Measurements from ENCODE around the gene ZNF710.
"Not testable (repeated sequence)": the region's sequence is repeated elsewhere in the genome, so short reads cannot be mapped to it uniquely, and the experiment has no call there.

ZNF710 gene

DNA sequence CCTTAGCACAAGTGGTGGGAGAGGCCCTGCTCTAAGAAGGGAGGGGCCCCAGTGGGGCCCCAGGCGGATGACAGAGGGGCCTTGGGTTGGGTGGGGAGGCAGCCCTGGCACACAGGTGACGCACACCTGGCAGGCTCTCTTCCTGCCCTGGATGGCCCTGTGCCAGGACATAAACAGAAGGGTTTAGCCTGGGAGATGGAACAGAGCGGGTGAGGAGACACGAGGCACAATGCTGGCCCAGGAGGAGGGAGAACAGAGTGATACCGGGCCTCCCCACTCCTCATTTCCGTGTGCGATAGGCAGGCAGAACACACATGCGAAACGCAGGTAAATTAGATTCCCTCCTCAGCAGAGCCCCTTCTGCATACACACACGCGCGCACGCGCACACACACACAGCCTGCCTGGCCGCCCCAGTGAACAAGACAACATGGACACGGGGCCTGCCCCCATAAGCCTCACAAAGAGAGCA lies 61.4 kb downstream of the ZNF710 start:
- DNase-seq, result peak; percentile 16

DNA sequence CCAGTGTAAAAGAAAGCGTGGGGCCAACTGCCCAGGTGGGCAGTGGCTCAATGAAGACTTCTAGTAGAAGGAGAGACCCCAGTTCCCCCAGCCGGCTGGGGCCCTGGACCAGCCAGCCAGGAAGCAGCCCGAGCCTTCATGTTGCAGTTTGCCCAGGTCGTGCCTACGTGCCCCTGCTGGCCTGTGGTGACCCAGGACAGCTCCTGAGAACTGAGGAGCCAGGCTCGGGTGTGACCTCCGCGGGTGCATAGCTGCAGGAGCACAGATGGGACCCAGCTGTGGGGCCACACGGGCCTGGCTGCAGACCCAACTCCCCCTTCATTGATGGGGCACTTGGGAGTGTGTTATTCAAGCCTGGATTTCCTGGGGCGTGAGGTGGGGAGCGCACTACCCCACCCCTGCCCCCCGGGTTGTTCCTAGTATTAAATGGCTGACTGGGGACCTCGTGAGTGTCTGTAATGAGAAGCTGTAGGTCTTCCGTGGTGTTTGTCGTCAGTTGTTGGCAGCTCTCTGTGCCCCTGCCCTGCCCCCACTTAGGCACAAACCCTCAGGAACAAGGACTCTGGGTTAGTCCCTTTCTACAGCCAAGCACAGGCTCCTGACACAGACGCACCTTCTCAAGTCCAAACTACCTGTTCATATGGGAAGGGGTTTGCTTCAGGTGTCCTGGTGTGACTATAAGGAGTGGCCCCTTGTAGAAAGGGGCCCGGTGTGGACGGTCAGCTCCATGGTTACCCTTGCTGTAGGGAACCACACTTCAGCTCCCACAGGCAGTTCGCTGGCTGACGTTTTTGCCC lies 62.0 kb downstream of the ZNF710 start:
- no peak for DNase-seq

DNA sequence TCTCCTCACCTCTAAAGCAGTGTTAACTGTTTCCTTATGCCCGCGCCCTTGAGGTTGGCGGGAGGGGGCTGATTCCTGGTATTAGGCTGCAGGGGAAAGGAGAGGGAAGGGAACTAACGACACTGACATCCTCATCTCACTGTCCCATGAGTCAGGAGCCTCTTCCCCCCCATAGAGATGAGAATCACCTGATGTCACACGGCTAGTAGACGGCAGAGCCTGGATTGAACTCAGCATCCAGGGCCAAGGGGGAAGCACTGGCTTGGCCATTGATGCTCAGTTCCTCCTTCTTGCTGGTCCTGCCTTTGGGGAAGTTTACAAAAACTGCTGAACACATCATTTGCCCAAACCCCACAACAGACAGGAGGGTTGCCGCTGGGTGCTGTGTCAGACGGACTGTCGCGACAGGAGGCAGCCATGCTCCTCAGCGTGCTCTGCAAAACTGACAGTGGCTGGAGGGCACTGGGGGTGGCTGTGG lies 62.7 kb downstream of the ZNF710 start:
- no peak for DNase-seq

DNA sequence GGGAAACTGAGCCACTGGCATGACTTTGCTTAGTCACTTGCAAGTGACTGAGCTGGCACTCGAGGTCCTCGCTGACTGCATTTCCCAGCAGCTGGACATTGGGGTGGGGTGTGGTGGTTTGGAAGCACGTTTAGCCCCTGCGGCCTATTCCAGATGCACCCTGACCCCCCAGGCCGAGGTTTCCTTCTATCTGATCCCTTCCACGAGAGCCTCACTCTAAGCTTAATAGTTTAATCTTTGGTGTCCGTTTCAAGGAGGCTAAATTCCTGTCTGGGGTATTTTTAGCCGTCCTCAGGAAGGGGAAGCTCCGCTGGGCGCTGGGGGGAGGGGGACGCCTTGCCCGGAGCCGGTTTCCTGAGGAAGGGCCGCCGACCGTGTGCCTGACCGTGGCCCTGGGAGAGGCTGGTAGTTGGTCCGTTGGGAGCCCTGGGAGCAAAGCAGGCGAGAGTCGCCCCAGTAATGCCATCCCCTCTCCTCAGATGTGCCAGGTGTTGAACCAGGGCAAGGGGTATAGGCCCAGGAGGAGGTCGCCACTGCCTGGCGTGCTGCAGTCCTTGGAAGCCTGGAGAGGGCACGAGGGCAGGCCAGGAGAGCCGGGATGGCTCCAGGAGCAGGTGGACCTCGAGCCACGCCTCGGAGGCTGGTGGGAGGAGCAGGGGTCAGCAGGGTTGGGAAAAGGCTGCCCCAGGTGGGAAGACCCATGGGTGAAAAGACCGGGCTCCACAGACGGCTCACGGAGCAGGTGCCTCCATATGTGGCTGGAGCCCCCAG lies 64.0 kb downstream of the ZNF710 start:
- no peak for DNase-seq

DNA sequence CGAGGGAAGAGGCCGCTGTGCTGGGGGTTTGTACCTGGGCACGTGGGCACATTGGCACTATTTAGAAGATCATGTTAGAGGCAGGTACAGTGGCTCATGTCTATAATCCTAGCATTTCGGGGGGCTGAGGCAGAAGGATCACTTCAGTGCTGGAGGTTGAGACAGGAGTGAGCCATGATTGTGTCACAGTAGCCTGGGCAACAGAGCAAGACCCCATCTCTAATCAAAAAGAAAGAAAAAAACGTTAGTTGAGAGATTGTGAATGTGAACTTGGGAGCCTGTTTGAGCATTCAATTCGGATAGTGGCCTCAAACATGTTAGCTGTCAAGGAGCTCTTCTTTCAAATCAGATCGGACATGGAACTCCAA lies 64.5 kb downstream of the ZNF710 start:
- DNase-seq, result no peak

DNA sequence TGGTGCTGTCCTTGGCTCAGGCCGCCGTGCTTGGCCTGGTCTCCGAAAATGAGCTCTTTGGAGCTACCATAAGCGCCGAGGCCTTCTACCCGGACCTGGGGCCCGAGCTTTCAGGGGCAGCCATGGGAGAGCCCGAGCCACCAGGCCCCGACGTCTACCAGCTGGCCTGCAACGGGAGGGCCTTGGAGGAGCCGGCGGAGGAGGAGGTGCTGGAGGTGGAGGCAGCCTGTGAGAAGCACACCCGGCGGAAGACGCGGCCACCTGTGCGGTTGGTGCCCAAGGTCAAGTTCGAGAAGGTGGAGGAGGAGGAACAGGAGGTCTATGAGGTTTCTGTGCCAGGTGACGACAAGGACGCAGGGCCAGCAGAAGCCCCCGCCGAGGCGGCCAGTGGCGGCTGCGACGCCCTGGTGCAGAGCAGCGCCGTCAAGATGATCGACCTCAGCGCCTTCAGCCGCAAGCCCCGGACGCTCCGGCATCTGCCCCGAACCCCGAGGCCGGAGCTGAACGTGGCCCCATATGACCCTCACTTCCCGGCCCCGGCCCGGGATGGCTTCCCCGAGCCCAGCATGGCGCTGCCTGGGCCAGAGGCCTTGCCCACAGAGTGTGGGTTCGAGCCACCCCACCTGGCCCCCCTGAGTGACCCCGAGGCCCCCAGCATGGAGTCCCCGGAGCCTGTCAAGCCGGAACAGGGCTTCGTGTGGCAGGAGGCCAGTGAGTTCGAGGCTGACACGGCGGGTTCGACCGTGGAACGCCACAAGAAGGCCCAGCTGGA lies 66.2 kb downstream of the ZNF710 start:
- DNase-seq, result no peak

DNA sequence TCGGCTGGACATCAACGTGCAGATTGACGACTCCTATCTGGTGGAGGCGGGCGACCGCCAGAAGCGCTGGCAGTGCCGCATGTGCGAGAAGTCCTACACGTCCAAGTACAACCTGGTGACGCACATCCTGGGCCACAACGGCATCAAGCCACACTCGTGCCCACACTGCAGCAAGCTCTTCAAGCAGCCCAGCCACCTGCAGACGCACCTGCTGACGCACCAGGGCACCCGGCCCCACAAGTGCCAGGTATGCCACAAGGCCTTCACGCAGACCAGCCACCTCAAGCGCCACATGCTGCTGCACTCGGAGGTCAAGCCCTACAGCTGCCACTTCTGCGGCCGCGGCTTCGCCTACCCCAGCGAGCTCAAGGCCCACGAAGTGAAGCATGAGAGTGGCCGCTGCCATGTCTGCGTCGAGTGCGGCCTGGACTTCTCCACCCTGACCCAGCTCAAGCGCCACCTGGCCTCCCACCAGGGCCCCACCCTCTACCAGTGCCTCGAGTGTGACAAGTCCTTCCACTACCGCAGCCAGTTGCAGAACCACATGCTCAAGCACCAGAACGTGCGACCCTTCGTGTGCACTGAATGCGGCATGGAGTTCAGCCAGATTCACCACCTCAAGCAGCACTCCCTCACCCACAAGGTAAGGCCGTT lies 67.0 kb downstream of the ZNF710 start:
- no peak for DNase-seq

DNA sequence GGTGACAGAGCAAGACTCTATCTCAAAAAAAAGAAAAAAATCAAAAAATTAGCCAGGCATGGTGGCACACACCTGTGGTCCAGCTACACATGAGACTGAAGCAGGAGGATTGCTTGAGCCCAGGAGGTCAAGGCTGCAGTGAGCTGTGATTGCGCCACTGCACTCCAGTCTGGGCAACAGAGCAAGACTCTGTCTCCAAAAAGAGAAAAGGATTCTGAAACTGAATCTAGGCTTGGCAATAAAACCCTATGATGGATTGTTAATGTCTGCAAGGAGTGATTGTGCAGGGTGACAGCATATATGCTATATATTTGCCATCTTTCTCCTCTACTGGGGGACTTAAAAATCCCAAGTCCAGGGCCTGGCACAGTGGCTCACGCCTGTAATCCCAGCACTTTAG lies 69.5 kb downstream of the ZNF710 start:
- DNase-seq, result not testable (repeated sequence)

DNA sequence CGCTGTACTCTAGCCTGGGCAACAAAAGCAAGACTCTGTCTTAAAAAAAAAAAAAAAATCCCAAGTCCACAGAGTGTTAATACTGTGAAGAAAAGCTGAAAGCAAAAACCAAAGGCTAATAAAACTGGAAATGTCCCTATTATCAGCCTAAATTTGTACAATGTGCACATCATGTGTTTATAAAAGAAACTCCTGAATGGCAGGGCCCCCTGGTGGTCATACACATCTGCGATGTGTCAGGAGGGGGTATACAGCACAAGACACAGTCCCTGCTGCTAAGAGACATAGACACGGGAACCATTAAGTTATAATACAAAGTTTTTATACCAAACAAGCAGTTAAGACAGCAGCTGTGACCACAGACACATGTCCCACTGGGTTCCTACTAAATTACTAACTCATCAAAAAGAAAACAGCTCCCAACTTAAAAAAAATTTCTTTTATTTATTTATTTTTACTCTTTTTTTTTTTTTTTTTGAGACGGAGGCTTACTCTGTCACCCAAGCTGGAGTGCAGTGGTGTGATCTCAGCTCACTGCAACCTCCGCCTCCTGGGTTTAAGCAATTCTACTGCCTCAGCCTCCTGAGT lies 70.2 kb downstream of the ZNF710 start:
- peak; percentile 66 for DNase-seq

DNA sequence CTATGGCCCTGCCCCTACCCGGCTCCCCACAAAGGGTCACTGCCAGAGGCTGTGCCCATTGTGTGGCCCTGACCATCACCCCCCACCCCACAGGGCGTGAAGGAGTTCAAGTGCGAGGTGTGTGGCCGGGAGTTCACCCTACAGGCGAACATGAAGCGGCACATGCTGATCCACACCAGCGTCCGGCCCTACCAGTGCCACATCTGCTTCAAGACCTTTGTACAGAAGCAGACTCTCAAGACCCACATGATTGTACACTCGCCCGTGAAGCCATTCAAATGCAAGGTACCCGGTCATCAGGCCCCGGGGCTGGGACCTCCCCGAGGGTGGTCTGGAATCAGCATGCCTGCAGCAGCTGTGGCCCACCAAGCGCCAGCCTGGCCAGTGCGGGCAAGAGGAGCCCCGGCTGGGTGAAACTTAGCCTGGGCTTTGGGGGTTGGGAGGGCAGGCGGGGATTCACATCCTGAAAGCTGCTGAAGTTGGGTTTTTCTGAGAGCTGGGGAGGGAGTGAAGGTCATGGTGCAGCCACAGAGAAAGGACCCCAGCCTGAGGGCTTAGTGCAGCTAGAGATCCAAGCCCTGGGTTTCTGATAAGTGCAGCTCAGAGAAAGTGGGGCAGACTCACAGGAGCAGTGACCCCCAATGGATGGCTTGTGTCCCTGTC lies 72.0 kb downstream of the ZNF710 start:
- DNase-seq, result no peak

DNA sequence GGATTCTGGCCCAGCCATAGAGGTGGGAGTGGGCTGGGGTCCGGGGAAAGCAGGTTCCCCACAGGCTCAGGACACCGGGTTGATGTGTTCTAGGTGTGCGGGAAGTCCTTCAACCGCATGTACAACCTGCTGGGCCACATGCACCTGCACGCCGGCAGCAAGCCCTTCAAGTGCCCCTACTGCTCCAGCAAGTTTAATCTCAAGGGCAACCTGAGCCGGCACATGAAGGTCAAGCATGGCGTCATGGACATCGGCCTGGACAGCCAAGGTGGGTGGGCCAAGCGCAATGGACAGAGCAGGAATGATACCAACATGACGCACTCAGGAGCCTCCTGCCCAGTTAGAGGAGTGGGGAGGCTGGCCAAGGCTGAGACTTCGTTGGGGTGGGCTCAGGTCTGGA lies 72.9 kb downstream of the ZNF710 start:
- DNase-seq, result no peak

DNA sequence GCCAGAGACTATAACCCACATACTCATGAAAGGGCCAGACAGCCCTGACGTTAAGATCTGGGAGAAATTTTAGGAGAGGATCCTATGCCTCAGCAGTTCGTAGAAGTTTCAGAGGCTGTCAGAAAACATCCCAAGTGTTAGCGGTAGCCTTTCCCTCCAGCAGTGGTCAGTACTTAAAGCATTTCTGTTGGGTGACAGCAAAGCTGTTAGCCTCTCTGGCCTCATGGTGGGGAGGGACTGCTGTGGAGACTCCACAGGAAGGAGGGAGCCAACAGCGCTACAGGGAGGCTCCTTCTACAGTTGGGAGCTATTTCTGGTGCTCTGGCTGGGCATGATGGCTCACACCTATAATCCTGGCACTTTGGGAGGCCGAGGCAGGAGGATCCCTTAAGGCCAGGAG lies 73.8 kb downstream of the ZNF710 start:
- DNase-seq, result no peak

DNA sequence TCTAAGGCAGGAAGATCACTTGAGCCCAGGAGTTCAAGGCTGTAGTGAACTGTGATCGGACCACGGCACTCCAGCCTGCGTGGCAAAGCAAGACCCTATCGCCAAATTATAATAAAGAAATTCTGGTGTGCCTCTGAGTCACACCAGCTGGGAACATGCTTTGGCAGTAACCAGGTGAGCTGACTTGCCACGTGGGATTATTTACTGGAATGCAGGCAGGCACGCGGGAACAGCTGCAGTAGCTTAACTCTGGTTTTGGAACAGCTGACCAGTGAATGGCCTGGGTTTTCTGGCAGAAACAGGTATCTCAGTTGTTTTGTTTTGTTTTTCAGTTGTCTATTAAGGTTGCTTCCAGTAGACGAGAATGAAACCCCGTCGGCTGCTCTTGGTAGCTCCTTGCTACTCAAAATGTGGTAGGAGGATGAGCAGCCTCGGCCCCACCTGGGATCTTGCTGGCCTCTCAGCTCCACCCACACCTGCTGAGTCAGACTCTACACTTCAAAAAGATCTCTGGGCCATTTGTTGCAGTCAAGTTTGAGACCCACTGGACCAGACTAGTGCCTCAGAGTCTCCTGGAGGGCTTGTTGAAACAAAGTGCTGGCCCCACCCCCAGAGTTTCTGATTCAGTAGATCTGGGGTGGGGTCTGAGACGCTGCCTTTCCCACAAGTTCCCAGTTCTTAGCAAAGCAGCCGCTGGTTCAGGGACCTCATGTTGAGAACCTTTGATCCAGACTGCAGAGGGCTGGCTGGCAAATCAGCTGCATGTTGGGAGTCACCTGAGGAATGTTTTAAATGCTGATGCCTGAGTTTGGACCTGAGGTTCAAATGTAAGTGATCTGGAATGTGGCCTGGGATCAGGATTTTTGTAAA lies 74.5 kb downstream of the ZNF710 start:
- peak; percentile 29 for DNase-seq

DNA sequence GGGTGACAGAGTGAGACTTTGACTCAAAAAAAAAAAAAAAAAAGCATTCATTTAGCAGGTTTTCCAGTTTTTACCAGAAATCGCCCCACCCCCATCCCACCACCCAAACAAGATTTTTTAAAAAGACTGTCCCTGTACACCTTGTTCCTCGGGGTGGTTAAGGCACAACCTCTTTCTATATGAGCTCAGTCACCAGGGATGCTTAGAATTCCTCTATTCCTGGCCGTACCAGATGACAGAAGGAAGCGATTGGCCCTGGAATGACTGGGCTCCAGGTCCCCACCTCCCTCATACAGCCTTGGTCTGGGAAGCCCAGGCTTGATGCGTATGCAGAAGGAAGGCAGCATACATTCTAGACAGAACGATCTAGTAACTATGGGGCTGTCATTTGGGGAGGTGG lies 75.6 kb downstream of the ZNF710 start:
- DNase-seq, result no peak

DNA sequence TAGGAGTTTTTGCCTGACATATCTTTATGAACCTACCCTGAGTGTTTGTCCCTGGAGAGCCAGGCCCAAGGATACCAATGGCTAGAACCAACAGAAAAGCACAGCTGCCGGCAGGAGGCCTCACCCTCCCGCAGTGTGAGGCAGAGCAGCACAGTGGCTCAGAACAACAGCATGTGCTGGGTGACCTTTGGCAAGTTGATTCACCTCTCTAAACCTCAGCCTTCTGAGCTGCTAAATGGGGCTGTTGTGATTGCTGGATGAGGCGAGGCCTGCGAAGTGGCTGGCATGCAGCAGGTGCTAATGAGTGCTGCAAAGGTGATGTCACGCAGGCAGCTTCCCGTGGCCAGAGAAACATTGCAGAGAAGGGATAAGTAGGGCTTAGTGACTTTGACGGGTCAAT lies 77.8 kb downstream of the ZNF710 start:
- no peak for DNase-seq

DNA sequence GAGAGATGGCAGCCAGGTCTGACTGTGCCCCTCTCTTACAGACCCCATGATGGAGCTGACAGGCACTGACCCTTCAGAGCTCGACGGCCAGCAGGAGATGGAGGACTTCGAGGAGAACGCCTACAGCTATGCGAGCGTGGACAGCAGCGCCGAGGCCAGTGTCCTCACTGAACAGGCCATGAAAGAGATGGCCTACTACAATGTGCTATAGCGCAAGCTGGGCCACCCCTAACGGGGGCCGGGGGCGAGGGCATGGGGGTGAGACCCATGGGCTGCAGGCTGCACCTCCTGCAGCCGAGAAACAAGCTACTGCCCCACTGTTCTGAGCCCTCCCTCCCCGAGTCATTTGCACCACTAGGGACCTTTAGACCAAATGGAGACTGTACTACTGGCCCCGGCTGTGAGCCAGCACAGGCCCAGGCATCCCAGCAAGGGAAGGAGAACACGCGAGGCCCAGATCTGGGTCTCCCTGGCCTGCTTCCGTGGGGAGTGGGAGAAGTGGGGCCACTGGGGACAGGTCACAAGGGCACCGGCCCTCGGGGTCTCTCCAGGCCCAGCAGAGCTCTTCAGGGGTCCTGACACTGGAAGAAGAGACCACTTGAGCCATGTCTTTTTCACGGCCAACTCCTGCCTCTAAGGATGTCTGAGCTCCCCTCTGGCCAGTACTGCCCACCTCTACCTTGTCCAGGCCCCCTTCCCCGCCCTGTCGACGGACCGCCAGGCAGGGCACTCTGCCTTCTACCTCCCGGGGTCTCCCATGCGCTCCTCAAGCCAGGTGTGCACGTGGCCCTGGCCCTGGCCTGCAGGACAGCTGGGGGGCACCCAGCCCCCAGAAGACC lies 78.7 kb downstream of the ZNF710 start:
- DNase-seq, result no peak

DNA sequence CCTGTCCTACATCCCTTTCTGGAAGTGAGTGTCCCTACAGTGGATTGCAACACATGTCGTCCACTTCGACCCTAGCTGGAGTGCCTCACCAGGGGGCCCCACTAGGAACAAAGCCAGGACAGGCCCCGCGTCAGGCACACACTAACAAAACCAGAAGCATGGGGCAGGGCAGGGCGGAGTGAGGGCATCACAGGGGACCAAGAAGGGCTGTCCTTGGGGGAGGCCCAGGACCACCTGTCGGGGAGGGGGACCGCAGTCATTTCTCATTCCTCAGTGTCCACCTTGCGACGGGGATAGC lies 79.3 kb downstream of the ZNF710 start:
- DNase-seq, result no peak

DNA sequence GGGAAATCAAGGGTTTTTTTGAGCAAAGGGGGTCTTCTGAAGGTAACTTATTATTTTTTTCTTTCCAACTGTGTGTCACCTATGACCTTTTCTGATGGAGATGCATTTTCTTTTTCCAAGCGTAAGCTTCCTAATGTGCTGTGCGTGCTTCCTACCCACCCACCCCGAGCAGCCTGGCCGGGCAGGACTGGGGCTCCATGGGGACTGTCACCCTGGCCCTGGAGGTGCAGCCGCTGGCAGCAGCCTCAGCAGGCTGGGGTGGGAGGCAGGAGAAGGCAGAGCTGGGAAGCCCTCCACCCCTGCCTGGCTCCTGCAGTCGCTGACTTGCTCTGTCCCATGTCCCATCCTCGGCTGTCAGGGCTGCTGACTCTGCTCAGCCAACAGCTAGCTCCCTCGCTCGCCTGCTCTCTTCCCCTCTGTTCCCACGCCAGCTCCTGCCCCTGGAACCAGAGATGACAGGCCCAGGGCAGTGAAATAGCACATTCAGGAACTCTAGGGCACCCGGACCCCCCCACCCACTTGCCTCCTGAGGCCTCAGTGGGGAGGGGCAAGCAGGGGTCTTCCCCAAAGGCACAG lies 79.8 kb downstream of the ZNF710 start:
- DNase-seq, result no peak

DNA sequence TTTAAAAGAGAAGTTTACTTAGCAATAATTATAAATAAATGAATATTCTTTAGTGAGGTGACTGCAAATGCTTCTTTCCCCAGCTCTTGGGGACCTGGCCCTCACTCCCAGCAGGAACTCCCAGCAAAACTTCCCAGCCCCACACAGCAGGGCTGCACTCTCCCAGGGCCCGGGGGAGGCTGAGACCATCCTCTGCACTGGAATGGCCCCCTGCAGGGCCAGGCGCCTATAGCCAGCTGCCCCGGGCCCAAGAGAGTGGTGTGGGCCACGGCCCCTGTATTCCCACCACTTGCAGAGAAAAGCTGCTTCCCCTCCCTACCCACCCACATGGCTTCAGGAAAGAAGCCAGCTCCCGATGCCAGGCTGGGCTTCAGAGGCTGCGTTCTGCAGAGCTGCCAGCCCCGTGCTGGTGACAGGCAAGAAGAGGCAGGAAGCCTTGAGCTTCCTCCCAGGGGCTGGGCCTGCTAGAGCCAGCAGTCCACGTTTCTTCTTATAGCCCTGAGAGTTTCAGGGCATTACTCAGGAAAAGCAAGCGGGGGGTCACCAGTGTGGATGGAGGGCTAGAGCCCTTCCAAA lies 81.1 kb downstream of the ZNF710 start:
- DNase-seq, result no peak

Data from stimulated activated naive CD4-positive, alpha-beta T cell treated with Interleukin-2 at 50 U/mL for 16 hours (primary cell).